B cell (primary cell): ENCODE measurements around the gene MCM7.

Experiments used
- CTCF ChIP-seq: fragments of 200-600 bp; IDR thresholded peaks from one replicate; pipeline ENCODE4 v1.8.0; 2022; ENCODE audit warnings: antibody characterized with exemption, mild to moderate bottlenecking
- EZH2 ChIP-seq: IDR thresholded peaks from 2 replicates; pipeline ENCODE4 v1.6.1; 2012; ENCODE audit warnings: borderline replicate concordance, low read depth, mild to moderate bottlenecking, moderate library complexity, low read length; ENCODE audit not compliant: insufficient read depth, poor library complexity, severe bottlenecking

DNA sequence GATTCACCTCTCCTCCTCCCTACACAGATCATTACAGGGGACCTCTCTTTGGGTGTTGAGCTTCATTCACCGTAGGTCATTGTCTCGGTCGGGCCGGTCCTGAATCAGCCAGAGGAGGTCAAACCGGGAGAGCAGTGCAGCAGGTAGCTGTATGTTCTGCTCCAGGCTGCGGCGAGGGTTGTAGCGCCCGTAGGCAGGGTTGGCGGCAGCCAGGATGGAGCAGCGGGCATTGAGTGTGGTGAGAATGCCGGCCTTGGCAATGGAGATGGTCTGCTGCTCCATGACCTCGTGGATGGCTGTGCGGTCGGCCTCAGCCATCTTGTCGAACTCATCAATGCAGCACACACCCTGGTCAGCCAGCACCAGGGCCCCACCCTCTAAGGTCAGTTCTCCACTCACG, 5.5 kb downstream of the MCM7 start:
- no peak for TF ChIP-seq EZH2
- TF ChIP-seq CTCF, result no peak
